DLD1 (cell line): ENCODE measurements around the gene FBXL13.
"Not testable (repeated sequence)": the region's sequence is repeated elsewhere in the genome, so short reads cannot be mapped to it uniquely, and the experiment has no call there.

Source experiments
- in situ Hi-C: cut with HindIII; loops from 2 replicates; pipeline ENCODE4 v1.10.0; 2017; ENCODE audit warnings: low sequenced_read_pairs

The FBXL13 gene

GRCh38 chr7:102832674-102833073 is 241.9 kb downstream of the FBXL13 start:
- in situ Hi-C loops, result no loop called here

- in situ Hi-C loops, result no loop called here
These were observed 244.4 kb downstream of the FBXL13 start for GRCh38 chr7:102830197-102830596.

GRCh38 chr7:102829075-102829474 is 245.5 kb downstream of the FBXL13 start:
- in situ Hi-C loops, result no loop called here

GRCh38 chr7:102828286-102828685 is 246.3 kb downstream of the FBXL13 start:
- in situ Hi-C loops, result no loop called here

- in situ Hi-C loops, result no loop called here
These were observed 251.0 kb downstream of the FBXL13 start for GRCh38 chr7:102823390-102824119.

- in situ Hi-C loops, result no loop called here
These were observed 252.4 kb downstream of the FBXL13 start for GRCh38 chr7:102821994-102822747.

- in situ Hi-C loops, result no loop called here
These were observed 255.4 kb downstream of the FBXL13 start for GRCh38 chr7:102819151-102819550.

- in situ Hi-C loops, result no loop called here
These were observed 256.7 kb downstream of the FBXL13 start for GRCh38 chr7:102817616-102818573.

- in situ Hi-C loops, result no loop called here
These were observed 260.5 kb downstream of the FBXL13 start for GRCh38 chr7:102814025-102814471.

GRCh38 chr7:102813191-102814024 is 261.2 kb downstream of the FBXL13 start:
- in situ Hi-C loops, result no loop called here

GRCh38 chr7:102811942-102812678 is 262.5 kb downstream of the FBXL13 start:
- in situ Hi-C loops, result no loop called here

- in situ Hi-C loops, result no loop called here
These were observed 263.7 kb downstream of the FBXL13 start for GRCh38 chr7:102810916-102811315.

- in situ Hi-C loops, result no loop called here
These were observed 268.0 kb downstream of the FBXL13 start for GRCh38 chr7:102806613-102807012.

GRCh38 chr7:102795987-102796595 is 278.5 kb downstream of the FBXL13 start:
- in situ Hi-C loops, result not testable (repeated sequence)

GRCh38 chr7:102794567-102794966 is 280.0 kb downstream of the FBXL13 start:
- in situ Hi-C loops, result not testable (repeated sequence)

- in situ Hi-C loops, result not testable (repeated sequence)
These were observed 282.8 kb downstream of the FBXL13 start for GRCh38 chr7:102791831-102792230.

- in situ Hi-C loops, result not testable (repeated sequence)
These were observed 283.2 kb downstream of the FBXL13 start for GRCh38 chr7:102791367-102791766.

- in situ Hi-C loops, result not testable (repeated sequence)
These were observed 284.1 kb downstream of the FBXL13 start for GRCh38 chr7:102790364-102791100.
